Suprapubic skin (tissue), 3 donors: Measurements from ENCODE around the gene PRDM13.

Source experiments
- EP300 ChIP-seq: sonication (generic); formaldehyde crosslinking; IDR thresholded peaks from one replicate; pipeline ENCODE4 v1.6.1; 2017; ENCODE audit warnings: antibody characterized with exemption
- POLR2A ChIP-seq, 2 donors: fragments of 450-650 bp; IDR thresholded peaks; one replicate each; pipeline ENCODE4 v1.6.1; 2017; ENCODE audit warnings: antibody characterized with exemption in 2 of 2, mild to moderate bottlenecking in 2 of 2, moderate library complexity in 2 of 2
- TF ChIP-seq, protein P1 (sequence below), 2 donors: fragments of 200-600 bp in 1 of 2; fragments of 450-650 bp in 1 of 2; sonication (generic) in 1 of 2; IDR thresholded peaks; one replicate each; pipeline ENCODE4 v1.5.1; 2016 to 2019; ENCODE audit warnings: antibody characterized with exemption in 2 of 2, mild to moderate bottlenecking in 1 of 2, moderate library complexity in 1 of 2

DNA sequence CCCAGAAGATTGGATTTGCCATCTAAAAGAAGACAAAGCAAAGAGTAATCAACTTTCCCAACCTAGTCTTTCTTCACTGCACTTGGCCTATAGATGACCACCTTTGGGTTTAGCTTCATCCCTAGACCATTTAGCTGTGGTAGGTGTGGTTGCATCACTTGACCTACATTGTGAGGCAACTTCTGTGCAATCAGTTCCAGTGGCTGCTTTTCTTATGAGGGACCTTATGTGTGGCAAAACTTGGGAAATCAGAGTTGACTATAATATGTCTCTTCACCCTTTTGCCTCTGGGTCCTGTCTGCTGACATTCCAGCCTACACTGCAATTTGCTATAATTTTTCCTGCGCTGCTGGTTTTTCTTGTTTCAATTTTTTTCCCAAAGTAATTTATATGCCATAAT is 55.2 kb downstream of the PRDM13 start:
- TF ChIP-seq, protein P1, sequence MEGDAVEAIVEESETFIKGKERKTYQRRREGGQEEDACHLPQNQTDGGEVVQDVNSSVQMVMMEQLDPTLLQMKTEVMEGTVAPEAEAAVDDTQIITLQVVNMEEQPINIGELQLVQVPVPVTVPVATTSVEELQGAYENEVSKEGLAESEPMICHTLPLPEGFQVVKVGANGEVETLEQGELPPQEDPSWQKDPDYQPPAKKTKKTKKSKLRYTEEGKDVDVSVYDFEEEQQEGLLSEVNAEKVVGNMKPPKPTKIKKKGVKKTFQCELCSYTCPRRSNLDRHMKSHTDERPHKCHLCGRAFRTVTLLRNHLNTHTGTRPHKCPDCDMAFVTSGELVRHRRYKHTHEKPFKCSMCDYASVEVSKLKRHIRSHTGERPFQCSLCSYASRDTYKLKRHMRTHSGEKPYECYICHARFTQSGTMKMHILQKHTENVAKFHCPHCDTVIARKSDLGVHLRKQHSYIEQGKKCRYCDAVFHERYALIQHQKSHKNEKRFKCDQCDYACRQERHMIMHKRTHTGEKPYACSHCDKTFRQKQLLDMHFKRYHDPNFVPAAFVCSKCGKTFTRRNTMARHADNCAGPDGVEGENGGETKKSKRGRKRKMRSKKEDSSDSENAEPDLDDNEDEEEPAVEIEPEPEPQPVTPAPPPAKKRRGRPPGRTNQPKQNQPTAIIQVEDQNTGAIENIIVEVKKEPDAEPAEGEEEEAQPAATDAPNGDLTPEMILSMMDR (IDR thresholded peaks at IDR 0.05) = no peak
- TF ChIP-seq POLR2A (IDR thresholded peaks at IDR 0.05) = no peak
- no peak for TF ChIP-seq EP300
